ENCODE measurements around the gene COPS7A.

DNA sequence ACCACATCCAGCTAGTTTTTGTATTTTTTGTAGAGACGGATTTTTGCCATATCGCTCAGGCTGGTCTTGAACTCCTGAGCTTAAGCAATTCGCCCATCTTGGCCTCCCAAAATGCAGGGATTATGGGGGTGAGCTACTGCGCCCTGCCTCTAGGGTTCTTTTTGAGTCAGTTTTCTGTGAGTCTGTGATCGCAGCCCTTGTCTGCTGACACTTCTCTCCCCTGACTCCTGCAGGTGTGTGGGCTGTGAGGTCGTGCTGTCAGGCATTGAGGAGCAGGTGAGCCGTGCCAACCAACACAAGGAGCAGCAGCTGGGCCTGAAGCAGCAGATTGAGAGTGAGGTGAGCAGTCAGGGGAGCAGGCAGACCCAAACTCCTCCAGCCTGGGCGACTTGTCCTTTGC, 6.3 kb downstream of the COPS7A start:
- no peak for TF ChIP-seq POLR2AphosphoS5 (IDR thresholded peaks at IDR 0.05)
- no peak for TF ChIP-seq POLR2A (IDR thresholded peaks at IDR 0.05)
